IMR-90 (cell line): ENCODE results near the gene PDZD8. TPM values are rescaled to one million over a fixed set of nuclear protein-coding genes. Genes with fewer than 3 reads are reported as not detected.

Source experiments
- ATAC-seq: fragments of 200-7000 bp; cut with Tn5 transposase; 2 replicates; pipeline ENCODE4 v1.9.1; 2020; ENCODE audit warnings: low read depth, mild to moderate bottlenecking, moderate library complexity
- BruUV-seq: library from RNA; stranded (reverse); fragments of 400-500 nt; replicated peaks from 2 replicates; lab custom pipeline; 2021; lab: Mats Ljungman, UMichigan
- CTCF ChIA-PET: fragments of 300-600 bp; formaldehyde crosslinking; extraction: SDS; loops from one replicate; lab custom pipeline; 2021; ENCODE audit warnings: antibody characterized with exemption; lab: Yijun Ruan, JAX
- POLR2A ChIA-PET: fragments of 300-600 bp; sonication (Branson Sonifier 250); formaldehyde crosslinking; loops from one replicate; lab custom pipeline; 2022; ENCODE audit warnings: antibody characterized with exemption; ENCODE audit not compliant: unreplicated experiment; lab: Charles Lee
- DNase-seq: peaks from one replicate; pipeline ENCODE4 v3.0.0; 2013
- H2AFZ ChIP-seq: replicated peaks from 2 replicates; pipeline ENCODE3; 2013; ENCODE audit warnings: low read length, mild to moderate bottlenecking; ENCODE audit not compliant: poor library complexity
- H2AK5ac ChIP-seq: 2 replicates; pipeline ENCODE4 v1.6.1; 2013; ENCODE audit warnings: low read depth, low read length, inconsistent platforms
- H2AK9ac ChIP-seq: replicated peaks from 2 replicates; pipeline ENCODE3; 2013; ENCODE audit warnings: mild to moderate bottlenecking, low read depth, low read length, moderate library complexity; ENCODE audit not compliant: poor library complexity
- H2BK120ac ChIP-seq: 2 replicates; pipeline ENCODE4 v1.6.1; 2013; ENCODE audit warnings: low read depth, low read length, inconsistent platforms
- H2BK15ac ChIP-seq: 3 replicates; pipeline ENCODE4 v1.6.1; 2013; ENCODE audit warnings: low read depth, low read length, inconsistent platforms
- H2BK20ac ChIP-seq: 2 replicates; pipeline ENCODE4 v1.6.1; 2013; ENCODE audit warnings: low read depth, mild to moderate bottlenecking, inconsistent platforms, low read length, moderate library complexity
- H2BK5ac ChIP-seq: 2 replicates; pipeline ENCODE4 v1.6.1; 2013; ENCODE audit warnings: mild to moderate bottlenecking, low read depth, low read length, inconsistent platforms; ENCODE audit not compliant: poor library complexity, severe bottlenecking
- H3K14ac ChIP-seq: replicated peaks from 2 replicates; pipeline ENCODE4 v1.6.1; 2013; ENCODE audit warnings: low read depth, low read length, inconsistent platforms
- H3K18ac ChIP-seq: 2 replicates; pipeline ENCODE4 v1.6.1; 2013; ENCODE audit warnings: low read depth, low read length, control low read depth
- H3K23ac ChIP-seq: 2 replicates; pipeline ENCODE4 v1.6.1; 2013; ENCODE audit warnings: low read depth, low read length, inconsistent platforms
- H3K27ac ChIP-seq: 2 replicates; pipeline ENCODE4 v1.5.1; 2013; ENCODE audit warnings: mild to moderate bottlenecking, control low read depth, low read length; ENCODE audit not compliant: insufficient read depth
- H3K27me3 ChIP-seq: 2 replicates; pipeline ENCODE4 v1.6.1; 2013; ENCODE audit warnings: low read length; ENCODE audit not compliant: control insufficient read depth, insufficient read depth
- H3K36me3 ChIP-seq: 2 replicates; pipeline ENCODE4 v1.6.1; 2013; ENCODE audit warnings: low read length, mixed read lengths; ENCODE audit not compliant: control insufficient read depth, insufficient read depth
- H3K4ac ChIP-seq: 2 replicates; pipeline ENCODE4 v1.6.1; 2013; ENCODE audit warnings: low read depth, low read length, inconsistent platforms
- H3K4me1 ChIP-seq: 2 replicates; pipeline ENCODE4 v1.6.1; 2013; ENCODE audit warnings: low read length, mixed read lengths; ENCODE audit not compliant: control insufficient read depth, insufficient read depth
- H3K4me2 ChIP-seq: 2 replicates; pipeline ENCODE4 v1.6.1; 2013; ENCODE audit warnings: low read depth, mild to moderate bottlenecking, control low read depth, low read length, moderate library complexity
- H3K4me3 ChIP-seq: 2 replicates; pipeline ENCODE4 v1.5.1; 2013; ENCODE audit warnings: low read depth, mild to moderate bottlenecking, control low read depth, low read length, moderate library complexity; ENCODE audit not compliant: insufficient read depth
- H3K56ac ChIP-seq: 2 replicates; pipeline ENCODE4 v1.6.1; 2013; ENCODE audit warnings: low read length, inconsistent platforms; ENCODE audit not compliant: insufficient read depth; ENCODE audit errors: extremely low read depth
- H3K79me1 ChIP-seq, 2 experiments: 2 replicates each; pipeline ENCODE4 v1.6.1; 2013; ENCODE audit warnings: low read length in 2 of 2, inconsistent platforms in 1 of 2, low read depth in 1 of 2
- H3K9ac ChIP-seq: 2 replicates; pipeline ENCODE4 v1.6.1; 2013; ENCODE audit warnings: low read depth, low read length, control low read depth
- H3K9me1 ChIP-seq: 2 replicates; pipeline ENCODE4 v1.6.1; 2013; ENCODE audit warnings: low read length, inconsistent platforms; ENCODE audit not compliant: insufficient read depth
- H3K9me3 ChIP-seq: 2 replicates; pipeline ENCODE4 v1.6.1; 2013; ENCODE audit warnings: low read length; ENCODE audit not compliant: control insufficient read depth, insufficient read depth
- H4K20me1 ChIP-seq: 2 replicates; pipeline ENCODE4 v1.6.1; 2013; ENCODE audit warnings: low read length, inconsistent platforms; ENCODE audit not compliant: insufficient read depth
- H4K5ac ChIP-seq: 2 replicates; pipeline ENCODE4 v1.6.1; 2013; ENCODE audit warnings: mild to moderate bottlenecking, low read depth, low read length, control low read depth
- H4K8ac ChIP-seq, 2 experiments: 2 replicates each; pipeline ENCODE4 v1.6.1; 2013; ENCODE audit warnings: low read depth in 2 of 2, low read length in 2 of 2, control low read depth in 1 of 2, inconsistent platforms in 1 of 2
- H4K91ac ChIP-seq: 2 replicates; pipeline ENCODE4 v1.6.1; 2013; ENCODE audit warnings: low read depth, low read length, inconsistent platforms; ENCODE audit not compliant: insufficient read depth
- BHLHE40 ChIP-seq: fragments of 150-350 bp; IDR thresholded peaks from 2 replicates; pipeline ENCODE4 v1.6.1; 2016; ENCODE audit warnings: mild to moderate bottlenecking, low read depth, low read length
- CEBPB ChIP-seq: IDR thresholded peaks from 2 replicates; pipeline ENCODE4 v1.6.1; 2012; ENCODE audit warnings: low read depth, low read length, improper control_type of control experiment
- CHD1 ChIP-seq: IDR thresholded peaks from 2 replicates; pipeline ENCODE4 v1.6.1; 2012; ENCODE audit warnings: low read depth, low read length, improper control_type of control experiment
- ELK1 ChIP-seq: fragments of 150-350 bp; IDR thresholded peaks from 2 replicates; pipeline ENCODE4 v1.6.1; 2016; ENCODE audit warnings: low read depth, mild to moderate bottlenecking, low read length, moderate library complexity, borderline replicate concordance
- FOS ChIP-seq: fragments of 150-350 bp; IDR thresholded peaks from 2 replicates; pipeline ENCODE4 v1.6.1; 2016; ENCODE audit warnings: low read depth, low read length
- MAFK ChIP-seq: IDR thresholded peaks from 2 replicates; pipeline ENCODE4 v1.6.1; 2012; ENCODE audit warnings: low read depth, low read length, improper control_type of control experiment
- MAZ ChIP-seq: IDR thresholded peaks from 2 replicates; pipeline ENCODE4 v1.6.1; 2012; ENCODE audit warnings: low read depth, mild to moderate bottlenecking, low read length, improper control_type of control experiment, moderate library complexity, borderline replicate concordance
- MXI1 ChIP-seq: IDR thresholded peaks from 2 replicates; pipeline ENCODE4 v1.6.1; 2012; ENCODE audit warnings: low read depth, mild to moderate bottlenecking, low read length, moderate library complexity, borderline replicate concordance
- NFE2L2 ChIP-seq: fragments of 150-350 bp; IDR thresholded peaks from 2 replicates; pipeline ENCODE4 v1.6.1; 2016; ENCODE audit warnings: low read depth, mild to moderate bottlenecking, low read length
- POLR2A ChIP-seq: IDR thresholded peaks from 2 replicates; pipeline ENCODE4 v1.6.1; 2012; ENCODE audit warnings: mild to moderate bottlenecking, low read depth, low read length
- RAD21 ChIP-seq: IDR thresholded peaks from 2 replicates; pipeline ENCODE4 v1.6.1; 2012; ENCODE audit warnings: low read length, improper control_type of control experiment
- RCOR1 ChIP-seq: IDR thresholded peaks from 2 replicates; pipeline ENCODE4 v1.6.1; 2012; ENCODE audit warnings: mild to moderate bottlenecking, low read length, improper control_type of control experiment; ENCODE audit not compliant: insufficient replicate concordance
- RFX5 ChIP-seq: IDR thresholded peaks from 2 replicates; pipeline ENCODE4 v1.8.0; 2012; ENCODE audit warnings: low read depth, mild to moderate bottlenecking, low read length, moderate library complexity
- SMC3 ChIP-seq: fragments of 150-350 bp; IDR thresholded peaks from 2 replicates; pipeline ENCODE4 v1.6.1; 2016; ENCODE audit warnings: low read depth, mild to moderate bottlenecking, antibody characterized with exemption, low read length, moderate library complexity
- WGBS, 2 experiments: methylation state at CpG; one replicate each; pipeline versions ENCODE4 v1.1.5 to v1.1.7; 2013; ENCODE audit warnings: missing lambda C conversion rate in 2 of 2; ENCODE audit not compliant: insufficient read length in 1 of 2; ENCODE audit errors: extremely low coverage in 2 of 2; 5-methylcytosine and 5-hydroxymethylcytosine counted together
- dilution Hi-C: fragments of 300-500 bp; cut with HindIII; formaldehyde crosslinking; loops from one replicate; pipeline ENCODE4 v1.14.3; 2018; ENCODE audit warnings: low sequenced_read_pairs; ENCODE audit not compliant: unreplicated experiment
- in situ Hi-C: fragments of 300-500 bp; cut with MboI; formaldehyde crosslinking; loops from 3 replicates; pipeline ENCODE4 v1.14.3; 2019; ENCODE audit warnings: low sequenced_read_pairs, inconsistent platforms, mixed read lengths
- intact Hi-C: fragments of 100-400 bp; cut with micrococcal nuclease; formaldehyde crosslinking; loops from 2 replicates; pipeline ENCODE4 v1.10.0; 2022
- polyA plus RNA-seq, 3 experiments: library from polyadenylated mRNA; depleted of rRNA; stranded (reverse); fragments of >200 nt; gene quantifications; 2 replicates each; pipeline ENCODE4 v1.2.3, GENCODE V29; 2012; ENCODE audit warnings: low replicate concordance in 1 of 3
- total RNA-seq: library from RNA; depleted of rRNA; stranded (reverse); fragments of >200 nt; gene quantifications from 2 replicates; pipeline ENCODE4 v1.2.3, GENCODE V29; 2012
- TF ChIP-seq, protein P1 (sequence below): conservative IDR thresholded peaks from 2 replicates; pipeline ENCODE4 v1.5.1; 2012; ENCODE audit warnings: mild to moderate bottlenecking, low read depth, low read length, improper control_type of control experiment
- TF ChIP-seq, protein P2 (sequence below): fragments of 150-350 bp; IDR thresholded peaks from 2 replicates; pipeline ENCODE4 v1.6.1; 2017; ENCODE audit warnings: mild to moderate bottlenecking, antibody characterized with exemption, low read length, low read depth

The PDZD8 gene
- total and polyA plus RNA-seq, 2 of the 4 experiments (the other 2 are of a cell fraction): 11.3 to 20.4 TPM

- Histone ChIP-seq H3K4me1 (no peaks in the 10 kb centered on the region), H4K91ac (no peak overlapping the region), H2AK5ac (no peak overlapping the region), H3K4ac (no peak overlapping the region), H3K9ac (no peak overlapping the region), H3K4me3 (no peak overlapping the region), H4K20me1 (no peaks in the 10 kb centered on the region), H3K9me3 (no peaks in the 10 kb centered on the region), H3K27ac (no peak overlapping the region), H2BK5ac (no peak overlapping the region), H3K27me3 (no peaks in the 10 kb centered on the region), H4K8ac (no peak overlapping the region), H3K56ac (no peak overlapping the region), H3K18ac (no peak overlapping the region), H3K14ac (no peak overlapping the region), H3K23ac (no peak overlapping the region), H3K36me3 (no peaks in the 10 kb centered on the region), H3K4me2 (no peak overlapping the region), H2AFZ (no peak overlapping the region), H3K9me1 (no peaks in the 10 kb centered on the region), H2AK9ac (no peak overlapping the region), H4K5ac (no peak overlapping the region), H2BK20ac (no peak overlapping the region), H2BK120ac (no peak overlapping the region), H3K79me1 (peaks cover 0 to 18% of the 10 kb centered on the region in 2 experiments; a peak in 2 of 4 replicates), H2BK15ac (no peak overlapping the region)
- no peak for DNase-seq
- ChIA-PET POLR2A (no interaction called here), CTCF (no interaction called here)
- dilution Hi-C loops: no loop called here
- in situ Hi-C loops: no loop called here
- intact Hi-C loops: loop anchor here (5.0 kb wide), 1 partner anchor 75 kb away; no protein-coding TSS in a partner anchor
- no peak for ATAC-seq
- no CpG with 5 or more reads among the region's 4 CpGs for WGBS, 2 experiments
- no TSS peak for BruUV-seq
- TF ChIP-seq CHD1: no peak
- TF ChIP-seq NFE2L2: no peak
- no peak for TF ChIP-seq RAD21
- TF ChIP-seq SMC3: no peak
- TF ChIP-seq CEBPB: no peak
- TF ChIP-seq, protein P1, sequence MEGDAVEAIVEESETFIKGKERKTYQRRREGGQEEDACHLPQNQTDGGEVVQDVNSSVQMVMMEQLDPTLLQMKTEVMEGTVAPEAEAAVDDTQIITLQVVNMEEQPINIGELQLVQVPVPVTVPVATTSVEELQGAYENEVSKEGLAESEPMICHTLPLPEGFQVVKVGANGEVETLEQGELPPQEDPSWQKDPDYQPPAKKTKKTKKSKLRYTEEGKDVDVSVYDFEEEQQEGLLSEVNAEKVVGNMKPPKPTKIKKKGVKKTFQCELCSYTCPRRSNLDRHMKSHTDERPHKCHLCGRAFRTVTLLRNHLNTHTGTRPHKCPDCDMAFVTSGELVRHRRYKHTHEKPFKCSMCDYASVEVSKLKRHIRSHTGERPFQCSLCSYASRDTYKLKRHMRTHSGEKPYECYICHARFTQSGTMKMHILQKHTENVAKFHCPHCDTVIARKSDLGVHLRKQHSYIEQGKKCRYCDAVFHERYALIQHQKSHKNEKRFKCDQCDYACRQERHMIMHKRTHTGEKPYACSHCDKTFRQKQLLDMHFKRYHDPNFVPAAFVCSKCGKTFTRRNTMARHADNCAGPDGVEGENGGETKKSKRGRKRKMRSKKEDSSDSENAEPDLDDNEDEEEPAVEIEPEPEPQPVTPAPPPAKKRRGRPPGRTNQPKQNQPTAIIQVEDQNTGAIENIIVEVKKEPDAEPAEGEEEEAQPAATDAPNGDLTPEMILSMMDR: no peak
- TF ChIP-seq, protein P2, sequence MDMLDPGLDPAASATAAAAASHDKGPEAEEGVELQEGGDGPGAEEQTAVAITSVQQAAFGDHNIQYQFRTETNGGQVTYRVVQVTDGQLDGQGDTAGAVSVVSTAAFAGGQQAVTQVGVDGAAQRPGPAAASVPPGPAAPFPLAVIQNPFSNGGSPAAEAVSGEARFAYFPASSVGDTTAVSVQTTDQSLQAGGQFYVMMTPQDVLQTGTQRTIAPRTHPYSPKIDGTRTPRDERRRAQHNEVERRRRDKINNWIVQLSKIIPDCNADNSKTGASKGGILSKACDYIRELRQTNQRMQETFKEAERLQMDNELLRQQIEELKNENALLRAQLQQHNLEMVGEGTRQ: no peak
- no peak for TF ChIP-seq ELK1
- TF ChIP-seq MAZ: no peak
- TF ChIP-seq FOS: no peak
- TF ChIP-seq RCOR1: no peak
- no peak for TF ChIP-seq MAFK
- TF ChIP-seq BHLHE40: no peak
- TF ChIP-seq MXI1: no peak
- TF ChIP-seq POLR2A: no peak
- TF ChIP-seq RFX5: no peak
Observed at GRCh38 chr10:117312430-117312829, 62.8 kb downstream of the PDZD8 start.
